KG1 (cell line): ENCODE results near the gene THSD4.

Experiments
- DNase-seq: peaks from one replicate; lab custom pipeline; 2025; lab: John Stamatoyannopoulos, UW

Gene THSD4

DNA sequence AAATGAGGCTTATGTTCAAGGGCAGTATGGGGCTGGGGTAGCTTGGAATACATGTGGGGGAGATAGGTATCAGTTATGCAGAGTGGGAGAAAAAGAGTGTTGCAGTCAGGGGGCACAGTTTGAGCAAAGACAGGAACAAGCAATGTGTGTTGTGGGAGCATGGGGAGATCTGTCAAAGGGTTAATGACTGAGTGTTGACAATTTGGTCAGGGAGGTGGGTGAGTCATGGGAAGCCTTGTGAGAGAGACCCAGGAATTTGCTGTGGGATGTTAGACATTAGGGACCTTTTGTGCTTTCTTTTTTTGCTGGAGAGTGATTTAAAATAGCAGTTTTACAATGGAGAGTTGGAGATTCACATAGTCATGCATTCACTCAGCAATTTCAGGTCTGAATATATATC is 473.5 kb downstream of the THSD4 start:
- no peak for DNase-seq

DNA sequence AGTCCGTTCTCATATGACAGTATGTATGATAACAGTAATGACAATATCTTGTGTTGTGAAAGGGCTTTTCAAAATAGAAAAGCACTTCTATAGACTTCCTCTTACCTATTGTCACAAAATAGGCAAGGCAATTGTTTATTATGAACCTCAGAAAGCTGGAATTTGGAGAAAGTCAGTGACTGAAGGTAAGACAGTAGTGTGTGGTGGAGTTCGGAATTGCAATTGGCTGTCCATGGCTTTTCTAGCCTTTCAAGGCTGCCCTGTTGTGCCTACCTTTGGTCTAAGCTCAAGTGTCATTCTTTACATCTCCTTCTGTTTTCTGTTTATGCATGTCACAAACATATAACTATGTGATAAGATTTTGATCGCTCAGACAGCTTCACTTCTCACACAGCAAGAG is 475.8 kb downstream of the THSD4 start:
- no peak for DNase-seq

DNA sequence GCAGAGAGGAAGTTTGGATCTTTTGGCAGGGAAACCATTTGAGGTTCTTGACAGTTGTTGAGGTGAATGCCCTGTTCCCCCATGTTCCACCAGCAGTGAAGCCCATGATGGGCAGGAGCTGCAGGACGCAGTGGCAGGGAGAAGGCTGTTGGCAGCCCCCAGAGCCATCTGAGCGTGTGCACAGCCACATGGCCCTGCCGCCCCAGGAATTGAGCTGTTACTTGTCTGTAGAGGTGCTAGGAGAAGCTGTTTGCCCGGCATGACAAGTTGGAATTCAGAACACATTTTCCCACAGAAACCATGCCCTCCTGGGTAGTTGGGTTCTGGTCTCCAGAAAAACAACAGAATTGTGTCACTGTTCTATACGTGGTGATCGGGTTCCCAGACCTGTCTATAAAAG is 476.9 kb downstream of the THSD4 start:
- DNase-seq = no peak

DNA sequence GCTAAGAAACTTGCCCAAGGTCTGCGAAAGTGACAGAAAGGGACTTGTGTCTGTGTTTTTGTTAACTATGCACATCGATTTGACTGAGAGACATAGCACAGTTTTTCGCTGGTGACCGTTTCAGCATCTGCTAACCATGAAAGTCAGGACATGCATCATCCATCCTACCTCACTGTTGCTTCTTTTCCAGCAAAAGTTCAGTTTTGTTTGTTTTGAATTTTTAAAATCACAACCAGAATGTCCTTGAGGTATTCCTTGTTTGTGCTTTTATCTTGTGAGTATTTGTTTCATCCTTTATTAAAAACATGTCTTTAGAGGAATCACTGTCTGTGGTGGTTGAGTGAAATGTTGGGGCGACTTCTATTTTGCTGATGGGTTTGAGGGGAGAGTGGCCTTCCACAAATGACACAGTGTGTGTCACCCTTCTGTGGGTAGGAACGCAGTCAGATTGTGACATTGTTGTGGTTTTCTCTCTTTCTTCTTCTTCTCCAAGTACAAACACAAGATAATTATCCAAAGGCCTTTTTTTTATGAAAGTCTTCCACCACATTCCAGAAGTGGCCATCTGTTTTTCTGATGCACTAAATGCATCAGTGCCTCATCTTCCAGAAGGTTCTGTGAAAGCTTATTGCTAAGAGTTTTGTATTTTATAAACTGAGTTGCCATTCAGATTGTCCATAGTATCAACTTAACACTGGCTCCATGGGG is 480.7 kb downstream of the THSD4 start:
- DNase-seq = no peak

DNA sequence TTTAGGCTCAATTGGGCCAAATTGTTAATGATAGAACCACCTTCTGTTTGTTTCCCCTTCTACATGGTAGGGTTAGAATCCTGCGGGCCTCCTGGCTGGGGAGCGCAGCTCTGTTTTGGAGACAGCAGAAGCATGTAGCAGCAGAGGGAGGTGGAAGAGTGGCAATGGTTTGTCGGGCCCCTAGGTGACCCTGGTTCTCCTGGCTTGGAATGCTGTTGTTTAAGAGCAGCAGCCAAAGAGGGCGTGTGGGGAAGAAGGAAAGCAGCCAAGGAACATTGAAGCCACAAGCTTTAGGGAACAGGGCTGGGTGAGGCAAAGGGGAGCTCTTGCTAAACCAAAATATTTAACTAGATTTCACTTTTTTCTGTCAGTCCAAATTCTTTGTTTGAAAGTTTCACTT is 481.4 kb downstream of the THSD4 start:
- DNase-seq = no peak

DNA sequence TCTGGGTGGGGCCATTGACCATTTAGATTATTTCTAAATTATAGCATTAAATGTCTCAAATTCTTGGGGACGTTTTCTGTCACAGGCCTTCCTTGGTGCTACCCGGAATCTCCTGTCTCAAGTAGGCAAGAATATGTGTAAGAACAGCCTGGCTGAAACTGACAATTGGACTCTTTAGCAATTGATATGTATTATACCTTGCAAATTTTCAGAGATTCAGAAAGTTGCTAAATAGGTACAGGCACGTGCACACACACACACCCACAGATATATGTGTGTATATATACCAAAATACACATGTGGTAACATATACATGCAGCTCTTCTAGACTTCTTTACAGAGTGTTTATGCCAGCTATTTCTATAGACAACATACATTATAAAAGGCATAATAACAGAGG is 481.9 kb downstream of the THSD4 start:
- no peak for DNase-seq

DNA sequence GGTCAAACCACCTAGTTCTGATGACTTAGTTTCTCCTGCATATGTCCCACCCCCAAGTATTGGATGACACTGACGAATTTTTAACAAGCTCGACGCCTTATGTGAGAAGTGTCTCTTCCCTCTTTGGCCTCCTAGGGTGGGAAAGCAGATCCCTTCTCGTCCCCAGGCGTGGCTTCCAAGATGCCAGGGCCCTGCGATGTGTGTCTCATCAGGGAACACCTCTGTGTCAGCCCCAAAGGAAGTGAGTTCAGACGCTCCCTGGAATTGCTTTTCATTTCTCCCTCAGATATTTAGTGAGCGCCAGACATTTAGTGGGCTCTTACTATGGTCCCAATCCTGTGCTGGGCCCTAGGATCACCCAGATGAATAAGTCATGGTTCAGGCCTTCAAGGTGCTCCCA is 482.4 kb downstream of the THSD4 start:
- no peak for DNase-seq

DNA sequence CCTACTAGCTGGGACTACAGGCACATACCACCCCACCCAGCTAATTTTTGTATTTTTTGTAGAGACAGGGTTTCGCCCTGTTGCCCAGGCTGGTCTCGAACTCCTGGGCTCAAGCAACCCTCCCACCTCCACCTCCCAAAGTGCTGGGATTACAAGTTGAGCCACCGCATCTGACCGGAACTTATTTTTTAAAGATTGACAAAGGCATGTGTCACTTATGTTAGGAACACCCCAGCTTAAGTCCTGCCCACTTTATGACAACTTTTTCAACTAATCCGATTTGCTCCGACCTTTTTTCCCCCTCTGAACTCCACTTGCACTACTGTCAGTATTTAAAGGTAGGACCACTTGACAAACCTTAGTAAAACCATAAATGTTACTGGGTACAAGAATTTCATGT is 483.5 kb downstream of the THSD4 start:
- no peak for DNase-seq

DNA sequence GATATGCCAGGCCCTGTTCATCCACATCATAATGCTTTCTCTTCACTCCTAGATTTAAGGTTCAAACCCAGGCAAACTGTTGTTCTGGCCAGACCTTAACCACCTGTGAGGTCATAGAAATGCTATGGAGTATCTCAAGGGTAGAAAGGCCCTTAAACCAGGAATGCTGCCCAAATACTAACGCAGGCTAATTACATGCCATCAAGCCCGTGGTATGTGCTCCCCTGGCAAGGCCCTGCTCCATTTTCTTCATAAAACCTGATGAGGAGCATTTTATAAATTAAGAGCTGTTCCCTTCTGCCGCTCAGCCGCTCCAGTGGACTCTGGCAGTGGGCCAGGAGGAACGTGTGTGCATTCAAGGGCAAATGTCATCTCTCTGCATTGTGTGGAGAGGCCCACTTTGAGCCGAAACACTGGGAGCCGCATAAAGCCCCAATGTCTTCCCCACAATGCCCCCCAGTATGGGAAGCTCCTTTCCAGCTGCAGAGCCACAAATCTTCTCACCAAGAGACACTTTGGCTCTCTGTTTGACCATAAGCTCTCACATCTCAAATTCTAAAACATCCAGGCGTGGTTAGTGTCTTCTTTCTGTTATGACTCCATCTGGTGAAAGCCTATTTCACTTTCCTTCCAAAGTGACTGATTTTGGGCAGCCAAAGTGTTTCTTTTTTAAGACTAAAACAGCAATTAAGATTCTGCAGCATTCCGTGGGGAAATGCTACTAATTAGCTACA is 484.3 kb downstream of the THSD4 start:
- DNase-seq = no peak

DNA sequence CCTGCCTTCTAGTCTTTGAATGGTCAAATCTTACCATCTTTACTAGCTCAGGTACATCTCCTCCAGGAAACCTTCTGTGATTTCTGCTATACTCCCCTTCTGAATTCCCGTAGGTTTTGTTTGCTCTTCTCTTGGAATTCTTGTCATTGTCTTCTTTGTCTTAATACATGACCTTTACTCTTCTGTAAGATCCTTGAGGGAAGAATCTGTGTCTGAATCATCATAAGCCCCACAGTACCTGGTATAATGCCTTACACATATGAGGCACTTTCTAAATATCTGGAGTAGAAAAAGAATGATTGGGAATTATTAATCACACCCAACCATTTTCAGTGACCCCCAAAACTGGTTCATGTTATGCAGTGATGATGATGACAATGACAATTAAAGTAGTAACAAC is 485.0 kb downstream of the THSD4 start:
- DNase-seq = no peak

DNA sequence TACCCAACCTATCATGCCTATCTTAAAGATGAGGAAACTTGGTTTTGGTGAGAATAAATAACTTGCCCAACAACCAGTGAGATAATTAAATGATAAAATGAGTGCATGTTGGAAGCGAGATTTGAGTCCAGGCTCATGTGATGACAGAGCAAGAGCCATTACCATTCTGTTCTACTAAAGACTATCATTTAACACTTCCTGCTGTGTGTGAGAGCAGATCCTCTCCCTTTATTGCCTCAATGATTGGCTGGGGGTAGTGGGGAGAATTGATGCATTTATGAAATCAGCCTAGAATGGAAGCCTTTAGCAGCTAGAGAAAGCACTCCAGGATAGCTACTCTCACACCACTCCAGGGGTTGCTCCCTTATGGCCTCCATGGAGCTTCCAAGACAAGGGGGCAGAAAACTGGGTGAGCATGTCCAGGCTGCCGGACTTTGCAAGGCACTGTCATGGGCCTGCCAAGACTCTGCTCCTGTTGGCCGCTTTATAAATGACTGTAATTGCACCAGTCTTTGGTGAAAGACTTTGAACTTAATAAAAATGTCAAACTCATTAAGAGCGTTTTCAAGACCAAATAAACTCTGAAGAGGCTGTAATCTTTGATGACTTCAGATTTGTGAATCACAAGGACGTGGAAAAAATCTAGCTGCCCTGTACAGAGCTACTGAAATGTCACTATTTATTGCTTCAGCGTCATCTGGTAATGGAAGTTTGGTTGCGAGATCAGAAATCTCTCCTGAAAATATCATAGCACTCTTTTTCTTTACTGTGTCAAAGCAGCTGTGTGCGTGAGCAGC is 486.0 kb downstream of the THSD4 start:
- DNase-seq = no peak

DNA sequence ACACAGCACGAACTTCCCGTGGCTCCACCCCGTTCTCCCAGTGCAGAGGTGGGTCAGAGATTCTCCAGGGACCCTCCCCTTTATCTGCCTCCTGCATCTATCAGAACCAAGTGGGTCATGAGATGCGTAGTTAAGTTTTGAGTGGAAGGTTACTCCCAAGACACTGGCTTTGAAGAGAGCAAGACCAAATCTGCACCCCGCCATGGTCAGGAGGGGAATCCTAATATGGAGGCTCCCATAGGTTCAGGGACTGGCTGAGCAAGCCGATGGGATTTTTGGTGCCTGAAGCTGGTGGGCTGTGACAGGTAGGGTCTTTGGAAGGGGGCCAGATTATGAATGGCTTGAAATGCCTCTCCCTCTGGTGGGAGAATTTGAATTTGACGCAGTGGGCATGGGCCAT is 488.1 kb downstream of the THSD4 start:
- no peak for DNase-seq

DNA sequence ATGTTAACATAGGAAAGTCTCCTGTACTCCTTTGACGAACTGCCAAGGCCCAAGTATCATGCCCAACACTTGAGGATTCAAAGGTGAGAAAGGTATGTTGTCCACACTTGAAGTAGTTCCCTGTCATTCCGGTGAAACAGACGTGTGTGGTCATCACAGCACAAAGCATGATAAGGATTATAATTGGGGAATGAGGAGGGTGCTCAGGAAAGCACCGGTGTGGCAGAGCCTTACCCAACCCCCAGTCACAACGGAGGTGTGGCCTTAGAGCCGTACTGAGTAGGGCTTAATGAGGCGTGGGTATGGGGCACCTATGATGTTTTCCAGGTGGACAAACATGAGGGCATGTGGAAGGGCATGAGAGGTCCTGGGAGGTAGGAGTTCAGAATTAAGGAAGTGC is 492.1 kb downstream of the THSD4 start:
- DNase-seq = no peak

DNA sequence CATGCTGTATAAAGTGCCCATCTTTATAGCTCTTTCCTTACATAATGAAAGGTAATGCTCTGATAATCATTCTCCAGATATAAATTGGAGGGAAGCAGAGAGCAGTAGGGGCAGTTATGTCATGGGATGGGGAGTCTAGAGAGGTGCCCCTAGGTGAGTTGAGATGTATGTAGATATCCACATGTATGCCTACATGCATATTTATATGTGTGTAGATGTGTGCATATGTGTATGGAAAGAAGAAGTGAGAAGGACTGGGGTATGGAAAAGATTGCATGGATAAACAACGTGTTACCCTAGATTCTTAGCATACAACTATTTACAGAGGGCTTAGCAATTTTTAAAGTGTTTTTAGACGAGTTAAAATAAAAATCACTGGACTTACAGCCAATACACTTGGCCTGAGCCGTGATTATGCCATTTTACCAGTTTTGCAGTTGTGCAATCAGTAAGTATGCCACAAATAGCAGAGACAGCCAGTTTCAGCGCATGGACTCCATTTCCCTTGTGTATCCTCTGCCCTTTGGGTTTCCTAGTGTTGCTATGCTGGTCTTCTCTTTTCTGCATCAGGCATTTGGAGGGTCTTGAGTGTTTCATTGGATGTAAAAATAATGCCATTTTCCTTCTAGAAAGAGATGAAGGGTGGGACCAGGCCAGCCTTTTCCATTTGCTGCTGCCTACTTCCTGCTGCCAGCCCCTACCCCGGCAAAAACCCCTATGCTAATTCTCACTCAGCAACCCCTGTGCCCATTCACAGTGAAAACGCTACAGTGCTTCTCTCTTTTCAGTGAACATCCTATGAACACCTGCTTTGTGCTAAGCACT is 495.7 kb downstream of the THSD4 start:
- DNase-seq = no peak

DNA sequence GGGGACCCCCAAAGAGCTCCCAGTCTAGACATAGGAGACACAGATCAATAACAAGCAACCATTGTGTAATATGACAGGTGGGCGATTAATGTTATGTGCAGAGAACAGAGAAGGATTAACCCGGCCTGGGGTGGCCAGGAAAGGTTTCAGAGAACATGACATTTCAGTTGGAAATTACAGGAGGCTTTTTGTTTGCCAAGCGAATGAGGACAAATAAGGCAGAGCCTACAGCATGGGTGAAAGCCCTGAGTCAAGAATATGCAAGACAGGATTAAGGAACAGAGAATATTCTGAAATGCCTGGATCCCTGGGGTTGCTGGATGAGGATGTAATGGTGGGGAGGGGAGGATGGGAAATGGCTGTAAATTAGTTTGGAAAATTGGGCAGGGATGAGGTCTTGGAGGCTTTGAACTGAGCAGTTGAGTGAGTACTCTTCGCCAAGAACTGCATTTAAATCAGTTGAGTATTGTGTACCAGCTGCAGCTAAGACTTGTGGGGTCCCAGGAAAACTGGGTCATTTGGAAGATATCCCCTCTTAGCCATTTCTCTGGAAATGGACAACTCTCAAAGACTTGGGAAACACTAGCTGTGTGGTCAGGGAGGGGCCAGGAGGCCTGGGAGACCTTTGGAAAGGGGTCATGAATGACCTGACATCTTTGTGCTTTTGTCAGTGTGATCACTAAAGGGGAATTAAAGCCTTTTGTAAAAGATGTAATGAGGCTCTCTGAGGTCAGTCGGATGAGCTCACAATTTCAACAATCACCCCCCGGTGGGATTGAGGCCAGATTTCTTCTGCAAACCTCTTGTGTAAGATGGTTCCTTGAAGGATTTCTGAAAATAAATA is 496.5 kb downstream of the THSD4 start:
- DNase-seq = no peak

DNA sequence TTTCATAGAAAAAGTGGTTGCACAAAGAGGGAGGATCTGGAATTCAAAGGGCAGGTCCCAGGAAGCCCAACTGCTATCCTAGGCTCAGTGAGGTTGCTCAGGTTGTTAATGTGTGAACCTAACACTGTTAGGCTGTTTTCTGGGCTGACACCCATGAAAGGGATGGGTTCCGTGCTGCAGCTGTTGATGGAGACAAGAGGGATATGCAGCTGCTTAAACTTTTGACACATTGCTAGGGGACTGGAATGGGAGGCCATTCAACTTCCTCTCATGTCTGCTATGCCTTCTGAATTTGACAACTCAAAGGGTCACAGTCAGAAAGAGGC is 497.1 kb downstream of the THSD4 start:
- DNase-seq = no peak

DNA sequence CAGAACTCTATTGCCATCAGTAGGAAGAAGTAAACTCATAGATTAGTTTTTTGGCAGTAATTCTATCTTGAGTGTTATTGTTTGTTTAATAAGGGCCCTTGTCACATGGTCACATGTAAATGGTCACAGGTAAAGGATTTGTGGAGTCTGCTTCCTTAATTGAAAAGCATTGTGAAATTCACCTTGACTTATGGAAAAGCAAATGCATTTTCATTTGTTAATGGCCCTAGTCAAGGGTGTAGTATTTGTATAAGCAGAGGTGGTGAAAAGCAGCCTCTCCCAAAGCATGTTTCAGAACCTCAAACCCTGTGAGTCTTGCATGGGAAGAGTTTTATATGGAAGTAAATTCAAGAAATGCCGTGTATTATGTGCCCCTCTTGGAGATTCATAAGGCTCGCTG is 497.6 kb downstream of the THSD4 start:
- DNase-seq = no peak

DNA sequence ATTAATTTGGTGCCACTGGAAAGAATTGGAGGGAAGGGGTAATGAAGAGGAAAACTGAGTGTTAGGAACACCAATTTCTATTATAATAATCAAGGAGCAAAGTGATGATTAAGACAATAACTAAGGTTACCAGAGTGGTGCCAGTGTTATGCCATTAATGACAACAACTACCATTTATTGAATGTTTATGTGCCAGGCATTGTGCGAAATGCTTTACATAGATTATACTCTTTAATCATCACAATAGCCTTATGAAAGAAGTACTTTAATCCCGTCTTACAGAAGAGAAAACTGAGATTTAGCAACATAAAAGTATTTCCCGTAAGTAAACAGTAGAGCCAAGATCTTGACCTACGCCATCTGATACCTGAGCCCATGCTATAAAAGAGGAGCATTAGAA is 507.8 kb downstream of the THSD4 start:
- no peak for DNase-seq

DNA sequence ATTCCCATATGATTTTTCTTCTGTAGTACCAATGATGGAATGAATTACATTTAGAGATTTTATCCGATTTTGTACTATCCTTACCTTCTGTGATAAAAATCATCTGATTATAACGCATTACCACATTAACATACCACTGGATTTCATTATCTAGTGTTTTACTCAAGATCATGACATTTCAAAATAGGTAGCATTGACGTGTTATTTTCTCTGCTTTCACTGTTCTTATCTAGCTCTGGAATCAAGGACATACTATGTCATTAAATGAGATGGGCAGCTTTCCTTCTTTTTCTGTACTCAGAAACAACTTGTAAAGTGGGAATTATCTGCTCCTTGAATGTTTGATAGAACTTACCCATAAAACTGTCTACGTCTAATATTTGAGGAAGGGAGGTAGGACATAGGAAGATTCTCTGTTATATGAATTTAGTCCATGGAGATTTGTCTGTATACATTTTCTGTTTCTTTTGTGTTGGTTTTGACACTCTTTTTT is 511.4 kb downstream of the THSD4 start:
- DNase-seq = no peak

DNA sequence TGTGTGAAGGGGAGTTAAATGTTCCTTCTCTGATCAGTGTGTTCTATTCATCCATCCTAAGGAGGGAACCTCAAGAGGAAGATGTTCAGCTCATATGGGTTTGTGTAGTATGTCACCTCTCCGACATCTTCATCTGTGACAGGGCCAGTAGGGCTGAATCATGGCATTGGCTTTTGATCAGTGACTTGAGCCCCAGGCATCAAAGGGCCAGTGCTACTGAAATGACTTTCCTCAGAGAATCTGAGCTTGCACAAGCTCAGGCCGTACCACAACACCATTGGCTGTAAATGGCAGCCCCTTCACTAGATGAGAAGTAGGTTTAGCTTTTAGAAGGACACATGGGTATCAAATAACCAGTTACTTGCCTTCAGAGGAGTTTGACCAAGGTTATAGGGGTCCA is 511.9 kb downstream of the THSD4 start:
- DNase-seq = no peak

DNA sequence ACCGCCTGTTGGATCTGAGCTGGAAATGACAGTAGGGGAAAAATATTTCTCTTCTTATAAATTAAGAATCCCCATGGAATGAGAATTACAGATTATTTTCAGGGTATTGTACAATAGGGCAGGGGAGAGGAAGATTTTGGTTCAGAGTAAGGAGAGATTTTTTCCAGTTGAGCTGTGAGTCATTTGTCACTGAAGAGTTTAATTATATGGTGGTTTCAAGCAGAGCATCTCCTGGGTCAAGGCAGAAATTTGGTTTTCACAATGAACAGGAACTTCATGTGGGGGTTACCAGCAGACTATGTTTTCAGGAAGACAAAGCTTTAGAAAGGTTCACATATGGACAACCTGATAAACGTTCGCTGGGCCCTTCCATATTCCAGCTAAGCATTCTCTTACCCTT is 512.3 kb downstream of the THSD4 start:
- DNase-seq = no peak
